Breast epithelium (tissue), 3 donors: ENCODE data around the gene MYL9.

Source experiments
- POLR2A ChIP-seq: fragments of 450-650 bp; IDR thresholded peaks from one replicate; pipeline ENCODE4 v1.6.1; 2016; ENCODE audit warnings: antibody characterized with exemption, mild to moderate bottlenecking, moderate library complexity
- POLR2AphosphoS5 ChIP-seq, 3 donors: sonication (generic); formaldehyde crosslinking; IDR thresholded peaks; one replicate each; pipeline ENCODE4 v1.6.1; 2017; ENCODE audit warnings: antibody characterized with exemption in 3 of 3
- TF ChIP-seq, protein P1 (sequence below), 3 donors: fragments of 450-650 bp; IDR thresholded peaks; one replicate each; pipeline ENCODE4 v1.5.1; 2016 to 2017; ENCODE audit warnings: antibody characterized with exemption in 3 of 3, mild to moderate bottlenecking in 3 of 3, moderate library complexity in 3 of 3

DNA sequence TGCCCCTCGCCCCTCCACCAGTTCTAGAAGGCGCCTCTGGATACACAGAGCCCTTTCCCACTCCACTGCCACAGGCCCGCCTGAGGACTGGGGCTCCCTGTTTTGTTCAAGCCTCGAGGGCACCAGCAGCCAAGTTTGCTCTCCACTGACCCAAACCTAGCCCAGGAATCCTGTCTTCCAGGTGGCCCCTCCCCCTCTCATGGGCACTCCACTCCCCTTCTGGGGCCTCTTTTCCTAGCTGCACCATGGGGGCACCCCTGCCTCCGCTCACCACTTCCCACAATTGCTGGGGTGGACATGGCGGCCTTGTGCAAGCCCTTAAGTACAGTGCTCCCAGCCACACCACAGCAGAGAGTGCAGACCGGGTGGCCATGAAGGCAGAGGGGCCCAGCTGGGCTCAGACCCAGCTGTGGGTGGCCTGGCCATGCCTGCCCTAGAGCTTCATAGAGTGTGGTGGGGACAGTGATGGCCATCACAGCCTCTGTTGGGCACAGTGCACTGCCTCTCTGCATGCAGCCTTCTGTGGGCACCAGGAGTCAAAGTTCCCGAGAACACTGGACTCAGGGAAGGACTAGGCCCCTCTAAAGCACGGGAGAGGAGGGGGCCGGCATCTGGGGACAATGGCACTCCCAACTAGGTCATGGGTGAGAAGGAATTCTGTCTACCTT lies 1.3 kb downstream of the MYL9 start:
- TF ChIP-seq POLR2A, result no peak
- TF ChIP-seq, protein P1, sequence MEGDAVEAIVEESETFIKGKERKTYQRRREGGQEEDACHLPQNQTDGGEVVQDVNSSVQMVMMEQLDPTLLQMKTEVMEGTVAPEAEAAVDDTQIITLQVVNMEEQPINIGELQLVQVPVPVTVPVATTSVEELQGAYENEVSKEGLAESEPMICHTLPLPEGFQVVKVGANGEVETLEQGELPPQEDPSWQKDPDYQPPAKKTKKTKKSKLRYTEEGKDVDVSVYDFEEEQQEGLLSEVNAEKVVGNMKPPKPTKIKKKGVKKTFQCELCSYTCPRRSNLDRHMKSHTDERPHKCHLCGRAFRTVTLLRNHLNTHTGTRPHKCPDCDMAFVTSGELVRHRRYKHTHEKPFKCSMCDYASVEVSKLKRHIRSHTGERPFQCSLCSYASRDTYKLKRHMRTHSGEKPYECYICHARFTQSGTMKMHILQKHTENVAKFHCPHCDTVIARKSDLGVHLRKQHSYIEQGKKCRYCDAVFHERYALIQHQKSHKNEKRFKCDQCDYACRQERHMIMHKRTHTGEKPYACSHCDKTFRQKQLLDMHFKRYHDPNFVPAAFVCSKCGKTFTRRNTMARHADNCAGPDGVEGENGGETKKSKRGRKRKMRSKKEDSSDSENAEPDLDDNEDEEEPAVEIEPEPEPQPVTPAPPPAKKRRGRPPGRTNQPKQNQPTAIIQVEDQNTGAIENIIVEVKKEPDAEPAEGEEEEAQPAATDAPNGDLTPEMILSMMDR (IDR thresholded peaks at IDR 0.05), result no peak
- no peak for TF ChIP-seq POLR2AphosphoS5 (IDR thresholded peaks at IDR 0.05)
